DND-41 (cell line): ENCODE measurements around the gene CES3.

Source experiments
- EZH2 ChIP-seq: IDR thresholded peaks from 3 replicates; pipeline ENCODE4 v1.6.1; 2012; ENCODE audit warnings: borderline replicate concordance, low read depth, mild to moderate bottlenecking, moderate library complexity, low read length, inconsistent platforms; ENCODE audit not compliant: severe bottlenecking
- TF ChIP-seq, protein P1 (sequence below): IDR thresholded peaks from 2 replicates; pipeline ENCODE4 v1.5.1; 2012; ENCODE audit warnings: borderline replicate concordance, low read length, moderate library complexity, mild to moderate bottlenecking; ENCODE audit not compliant: poor library complexity, severe bottlenecking; ENCODE audit errors: extremely low read depth

DNA sequence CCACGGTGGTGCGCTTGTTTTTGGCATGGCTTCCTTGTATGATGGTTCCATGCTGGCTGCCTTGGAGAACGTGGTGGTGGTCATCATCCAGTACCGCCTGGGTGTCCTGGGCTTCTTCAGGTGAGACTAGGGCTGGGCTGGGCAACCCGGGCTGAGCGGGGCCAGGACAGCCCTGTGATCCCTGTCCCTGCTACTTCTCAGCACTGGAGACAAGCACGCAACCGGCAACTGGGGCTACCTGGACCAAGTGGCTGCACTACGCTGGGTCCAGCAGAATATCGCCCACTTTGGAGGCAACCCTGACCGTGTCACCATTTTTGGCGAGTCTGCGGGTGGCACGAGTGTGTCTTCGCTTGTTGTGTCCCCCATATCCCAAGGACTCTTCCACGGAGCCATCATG is 20.8 kb upstream of the CES3 start:
- TF ChIP-seq, protein P1, sequence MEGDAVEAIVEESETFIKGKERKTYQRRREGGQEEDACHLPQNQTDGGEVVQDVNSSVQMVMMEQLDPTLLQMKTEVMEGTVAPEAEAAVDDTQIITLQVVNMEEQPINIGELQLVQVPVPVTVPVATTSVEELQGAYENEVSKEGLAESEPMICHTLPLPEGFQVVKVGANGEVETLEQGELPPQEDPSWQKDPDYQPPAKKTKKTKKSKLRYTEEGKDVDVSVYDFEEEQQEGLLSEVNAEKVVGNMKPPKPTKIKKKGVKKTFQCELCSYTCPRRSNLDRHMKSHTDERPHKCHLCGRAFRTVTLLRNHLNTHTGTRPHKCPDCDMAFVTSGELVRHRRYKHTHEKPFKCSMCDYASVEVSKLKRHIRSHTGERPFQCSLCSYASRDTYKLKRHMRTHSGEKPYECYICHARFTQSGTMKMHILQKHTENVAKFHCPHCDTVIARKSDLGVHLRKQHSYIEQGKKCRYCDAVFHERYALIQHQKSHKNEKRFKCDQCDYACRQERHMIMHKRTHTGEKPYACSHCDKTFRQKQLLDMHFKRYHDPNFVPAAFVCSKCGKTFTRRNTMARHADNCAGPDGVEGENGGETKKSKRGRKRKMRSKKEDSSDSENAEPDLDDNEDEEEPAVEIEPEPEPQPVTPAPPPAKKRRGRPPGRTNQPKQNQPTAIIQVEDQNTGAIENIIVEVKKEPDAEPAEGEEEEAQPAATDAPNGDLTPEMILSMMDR: no peak
- TF ChIP-seq EZH2: no peak
